Small intestine (tissue), 7 donors: ENCODE data around the gene TBL1XR1. TPM values are rescaled to one million over a fixed set of nuclear protein-coding genes. Genes with fewer than 3 reads are reported as not detected.

Experiments used
- DNase-seq, 2 donors: peaks; one replicate each; pipeline versions ENCODE4 v3.0.0 to v3.0.0-alpha.2; 2013
- FAIRE-seq: peaks from 2 replicates; lab custom pipeline; 2012; peaks lifted over from hg19 to GRCh38; lab: Jason Lieb, UNC
- H3K27ac ChIP-seq, 3 donors: one replicate each; pipeline ENCODE4 v1.5.1; 2013; ENCODE audit warnings: low read length in 2 of 3, mild to moderate bottlenecking in 2 of 3, control low read depth in 1 of 3, inconsistent platforms in 1 of 3, low read depth in 1 of 3, moderate library complexity in 1 of 3
- H3K27me3 ChIP-seq, 3 donors: one replicate each; pipeline ENCODE4 v1.6.1; 2013; ENCODE audit warnings: low read length in 3 of 3, inconsistent platforms in 1 of 3; ENCODE audit not compliant: control insufficient read depth in 3 of 3, insufficient read depth in 3 of 3
- H3K36me3 ChIP-seq, 3 donors: one replicate each; pipeline ENCODE4 v1.6.1; 2013; ENCODE audit warnings: low read length in 3 of 3, inconsistent platforms in 1 of 3, low read depth in 1 of 3, mild to moderate bottlenecking in 1 of 3, moderate library complexity in 1 of 3; ENCODE audit not compliant: control insufficient read depth in 3 of 3, insufficient read depth in 2 of 3
- H3K4me1 ChIP-seq, 3 donors: one replicate each; pipeline ENCODE4 v1.6.1; 2013; ENCODE audit warnings: low read length in 2 of 3, inconsistent platforms in 1 of 3, low read depth in 1 of 3, mild to moderate bottlenecking in 1 of 3, moderate library complexity in 1 of 3; ENCODE audit not compliant: control insufficient read depth in 3 of 3, insufficient read depth in 2 of 3
- H3K4me3 ChIP-seq, 3 donors: one replicate each; pipeline ENCODE4 v1.5.1; 2013; ENCODE audit warnings: low read length in 3 of 3, control low read depth in 1 of 3, inconsistent platforms in 1 of 3, low read depth in 1 of 3, mild to moderate bottlenecking in 1 of 3, moderate library complexity in 1 of 3
- H3K9me3 ChIP-seq, 2 donors: one replicate each; pipeline ENCODE4 v1.6.1; 2013; ENCODE audit warnings: low read depth in 1 of 2, low read length in 1 of 2; ENCODE audit not compliant: control insufficient read depth in 2 of 2, insufficient read depth in 1 of 2
- WGBS, 3 donors: extraction: QIAGEN DNeasy Blood & Tissue Kit; methylation state at CpG; one replicate each; pipeline ENCODE4 v1.1.7; 2013; 5-methylcytosine and 5-hydroxymethylcytosine counted together
- polyA plus RNA-seq, 4 donors: library from polyadenylated mRNA; stranded (reverse) in 3 of 4; unstranded in 1 of 4; fragments of 200-250 nt in 3 of 4; fragments of 120-200 nt in 1 of 4; gene quantifications; one replicate each; pipeline versions ENCODE4 v1.2.1 to v1.2.3, GENCODE V29; 2013
- donor health status: healthy with polysubstance abuse.
- donor health status: control.
- donor health status: control.
- donor health status: Bipolar disorder and iron deficiency.
- donor health status: healthy.

Gene TBL1XR1
- polyA plus RNA-seq, 4 donors: 13.8 to 74.8 (median 27.7) TPM

DNA sequence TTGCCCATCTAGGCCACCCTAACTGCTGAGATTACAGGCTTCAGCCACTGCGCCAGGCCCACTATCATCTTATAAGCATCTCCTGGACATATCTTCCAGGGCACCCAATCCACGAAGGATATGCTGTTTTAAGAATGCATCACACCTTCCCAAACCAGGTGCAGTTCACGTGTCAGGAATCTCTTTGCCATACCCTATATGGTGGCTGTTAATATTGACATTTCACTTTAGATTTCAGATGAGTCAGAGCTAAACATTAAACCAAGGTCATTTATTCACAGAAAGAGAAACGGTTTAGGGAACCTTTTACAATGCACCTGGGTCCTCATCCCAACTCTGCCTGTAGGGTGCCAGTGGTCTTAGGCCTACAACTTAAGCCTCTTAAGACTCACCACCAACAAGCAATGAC lies 85.7 kb downstream of the TBL1XR1 start:
- no peak for FAIRE-seq
- H3K36me3 ChIP-seq: peaks cover 0 to 10% (median 0%) of the 10 kb centered on the region in 3 donors
- H3K4me1 ChIP-seq: peaks cover 0 to 4% (median 1%) of the 10 kb centered on the region in 3 donors
- H3K4me3 ChIP-seq: no peak overlapping the region
- DNase-seq: peak; percentile 47 to 54
- H3K9me3 ChIP-seq: peaks cover 0 to 2% of the 10 kb centered on the region in 2 donors
- no peaks in the 10 kb centered on the region for H3K27me3 ChIP-seq
- WGBS, 3 donors: 32 to 63% (median 52%) methylated on average over 4 of the region's 4 CpGs
- H3K27ac ChIP-seq: peak overlapping the region in 1 of 3 donors; percentile 21

DNA sequence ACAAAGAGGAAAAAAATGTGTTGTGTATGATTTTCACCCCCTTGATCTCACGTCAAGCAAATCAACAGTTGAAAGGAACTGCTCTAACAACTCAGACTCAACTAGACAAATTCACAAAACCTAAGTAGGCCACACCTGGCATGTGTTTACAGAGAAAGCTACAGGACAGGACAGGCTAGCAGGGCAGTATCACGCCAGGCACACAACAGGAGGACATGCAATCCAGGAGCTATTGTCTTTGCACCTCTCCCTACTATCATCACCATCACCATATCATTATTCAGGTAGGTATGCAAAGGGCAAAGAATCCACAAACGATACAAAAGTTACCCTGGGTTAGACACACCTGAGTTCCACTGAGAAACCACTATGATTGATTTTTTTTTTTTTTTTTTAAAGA lies 86.4 kb downstream of the TBL1XR1 start:
- Histone ChIP-seq H3K27me3 (no peaks in the 10 kb centered on the region), H3K4me3 (no peak overlapping the region), H3K9me3 (peaks cover 0 to 2% of the 10 kb centered on the region in 2 donors), H3K4me1 (peaks cover 3 to 9% (median 6%) of the 10 kb centered on the region in 3 donors), H3K27ac (peak overlapping the region in 2 of 3 donors; percentile 20 to 25), H3K36me3 (peaks cover 0 to 10% (median 0%) of the 10 kb centered on the region in 3 donors)
- FAIRE-seq (no peak), DNase-seq (no peak)
- WGBS, 3 donors: 47 to 70% (median 68%) methylated on average over 3 of the region's 3 CpGs

DNA sequence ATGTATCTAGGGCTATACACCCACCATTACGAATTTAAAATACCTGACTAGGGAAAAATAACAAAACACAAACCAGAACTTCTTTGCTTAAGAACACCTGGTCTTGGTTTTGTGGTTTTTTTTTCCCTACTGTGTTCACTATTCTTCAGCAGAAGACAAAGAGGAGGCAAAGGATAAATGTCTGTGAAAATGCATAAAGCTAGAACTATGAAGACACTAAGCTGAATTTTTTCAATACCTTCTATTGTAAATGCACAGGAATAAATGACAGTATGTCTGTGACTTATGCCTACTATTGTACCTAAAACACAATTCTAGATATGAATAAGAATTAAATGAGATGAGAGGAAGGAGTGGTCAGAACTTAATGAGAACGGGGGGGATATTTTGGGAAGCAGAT lies 86.9 kb downstream of the TBL1XR1 start:
- H3K4me3 ChIP-seq: no peak overlapping the region
- H3K36me3 ChIP-seq: peaks cover 0 to 10% (median 0%) of the 10 kb centered on the region in 3 donors
- peaks cover 0 to 2% of the 10 kb centered on the region in 2 donors for H3K9me3 ChIP-seq
- no peak for FAIRE-seq
- WGBS, 3 donors: 60 to 79% (median 64%) methylated on average over 2 of the region's 2 CpGs
- H3K27me3 ChIP-seq: no peaks in the 10 kb centered on the region
- no peak for DNase-seq
- no peak overlapping the region for H3K27ac ChIP-seq
- peaks cover 3 to 10% (median 9%) of the 10 kb centered on the region in 3 donors for H3K4me1 ChIP-seq

DNA sequence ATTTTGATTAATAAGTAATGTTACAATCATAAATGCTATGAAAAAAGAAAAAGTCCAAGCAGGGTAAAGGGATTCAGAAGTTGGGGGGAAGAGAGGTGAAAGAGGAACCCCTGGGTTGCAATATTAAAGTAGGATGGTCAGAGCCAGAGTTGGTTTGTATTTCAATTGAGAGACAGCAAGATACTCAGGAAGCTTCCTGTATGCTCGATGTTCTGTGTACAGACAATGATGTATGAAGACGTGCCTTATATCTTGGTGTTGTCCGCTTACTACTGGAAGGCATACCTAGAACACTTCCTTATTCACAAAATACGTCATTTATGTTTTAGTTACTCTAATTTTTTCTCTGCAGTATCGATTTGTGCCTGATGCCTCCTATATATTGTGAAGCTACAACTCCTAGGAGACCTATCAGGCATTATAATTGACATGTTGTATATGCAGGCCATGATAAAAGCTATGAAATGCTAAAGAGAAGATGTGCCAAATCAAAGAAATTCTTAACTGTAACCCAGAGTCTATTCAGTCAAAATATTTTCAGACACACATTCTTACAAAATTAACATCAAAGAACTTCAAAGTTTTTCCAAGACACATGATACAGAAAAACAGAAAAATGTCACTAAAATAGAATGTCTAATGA lies 87.5 kb downstream of the TBL1XR1 start:
- DNase-seq (no peak), FAIRE-seq (no peak)
- H3K4me3 ChIP-seq: no peak overlapping the region
- 68 to 70% (median 69%) methylated on average over 5 of the region's 5 CpGs for WGBS, 3 donors
- peaks cover 0 to 10% (median 0%) of the 10 kb centered on the region in 3 donors for H3K36me3 ChIP-seq
- peaks cover 3 to 10% (median 9%) of the 10 kb centered on the region in 3 donors for H3K4me1 ChIP-seq
- H3K27ac ChIP-seq: no peak overlapping the region
- peaks cover 0 to 2% of the 10 kb centered on the region in 2 donors for H3K9me3 ChIP-seq
- H3K27me3 ChIP-seq: no peaks in the 10 kb centered on the region

DNA sequence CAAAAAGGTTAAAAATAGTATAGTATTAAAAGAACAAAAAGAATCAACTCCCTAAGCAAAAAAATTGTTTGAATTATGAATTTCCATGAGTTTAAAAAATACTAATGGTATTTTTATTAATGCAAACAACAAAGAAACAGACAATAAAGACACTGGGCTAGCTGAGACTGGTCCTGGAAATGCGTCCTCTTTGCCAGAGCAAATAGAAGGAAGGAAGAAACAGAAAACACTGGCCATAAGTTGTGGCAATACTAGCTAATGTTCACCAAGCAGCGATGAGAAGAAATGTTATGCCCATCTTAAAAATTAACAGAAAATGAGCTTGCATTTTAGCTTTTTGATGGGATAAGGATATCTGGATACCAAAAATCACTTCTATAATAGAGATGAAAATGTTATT lies 88.6 kb downstream of the TBL1XR1 start:
- Histone ChIP-seq H3K27ac (no peak overlapping the region), H3K4me1 (peaks cover 3 to 10% (median 9%) of the 10 kb centered on the region in 3 donors), H3K36me3 (peaks cover 0 to 8% (median 0%) of the 10 kb centered on the region in 3 donors), H3K9me3 (peaks cover 0 to 2% of the 10 kb centered on the region in 2 donors), H3K27me3 (no peaks in the 10 kb centered on the region), H3K4me3 (no peak overlapping the region)
- 73 to 86% (median 83%) methylated on average over 2 of the region's 2 CpGs for WGBS, 3 donors
- FAIRE-seq: no peak
- DNase-seq: no peak

DNA sequence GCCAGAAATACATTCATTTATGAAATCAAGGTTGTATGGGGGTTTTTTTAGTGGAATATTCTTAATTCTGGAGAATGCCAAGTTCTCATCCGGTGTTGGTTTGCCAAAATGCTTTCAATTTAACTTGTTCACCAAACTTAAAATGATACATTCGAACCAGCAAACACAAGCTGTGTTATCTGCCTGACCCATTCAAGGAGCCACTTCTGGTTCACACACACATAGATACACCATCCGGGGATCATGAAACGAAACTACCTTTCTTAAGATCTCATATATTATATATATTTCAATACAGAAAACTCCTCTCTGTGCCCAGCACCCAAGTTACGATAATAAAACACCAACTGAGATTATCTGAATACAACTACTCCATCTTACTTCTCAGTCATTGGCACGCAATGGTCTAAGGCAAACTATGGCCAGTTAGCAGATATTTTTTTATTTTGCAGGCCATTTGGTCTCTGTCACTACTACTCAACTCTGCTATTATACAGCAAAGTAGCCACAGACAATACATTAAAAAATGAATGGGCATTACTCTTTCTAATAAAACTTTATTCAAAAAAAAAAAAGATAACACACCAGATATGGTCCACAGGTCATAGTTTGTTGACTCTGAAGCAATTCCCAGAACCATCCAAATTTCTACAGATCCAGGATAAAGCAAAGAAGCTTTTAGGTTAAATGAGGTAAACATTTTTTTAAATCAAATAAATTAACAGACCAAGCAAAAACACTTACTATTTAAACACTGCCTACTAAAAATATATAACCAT lies 89.6 kb downstream of the TBL1XR1 start:
- FAIRE-seq: no peak
- no peaks in the 10 kb centered on the region for H3K27me3 ChIP-seq
- DNase-seq: no peak
- no peak overlapping the region for H3K4me3 ChIP-seq
- peaks cover 3 to 10% (median 9%) of the 10 kb centered on the region in 3 donors for H3K4me1 ChIP-seq
- peaks cover 0 to 5% (median 0%) of the 10 kb centered on the region in 3 donors for H3K36me3 ChIP-seq
- H3K9me3 ChIP-seq: peaks cover 0 to 2% of the 10 kb centered on the region in 2 donors
- WGBS, 3 donors: 92 to 94% (median 93%) methylated on average over 6 of the region's 6 CpGs
- no peak overlapping the region for H3K27ac ChIP-seq

DNA sequence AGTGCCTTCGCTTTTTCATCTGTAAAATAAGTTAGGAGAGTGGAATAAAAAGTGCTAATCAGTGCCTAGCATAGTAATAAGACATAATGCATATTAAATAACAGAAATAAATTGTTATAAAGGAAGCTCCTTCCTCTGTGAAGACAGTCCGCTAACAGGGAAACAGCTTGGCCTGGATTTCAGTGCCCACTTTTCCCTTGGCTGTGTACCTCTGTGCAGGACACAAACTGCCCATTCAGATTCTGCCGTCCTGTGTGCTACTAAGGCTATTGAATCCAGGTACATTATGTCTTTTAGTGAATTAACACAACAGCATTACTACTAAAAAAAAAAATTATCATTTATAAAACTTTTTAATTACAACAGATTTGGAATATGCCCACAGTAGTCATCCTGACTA lies 90.7 kb downstream of the TBL1XR1 start:
- DNase-seq (no peak), FAIRE-seq (no peak)
- peaks cover 0 to 2% of the 10 kb centered on the region in 2 donors for H3K9me3 ChIP-seq
- H3K4me3 ChIP-seq: no peak overlapping the region
- H3K4me1 ChIP-seq: peaks cover 3 to 10% (median 8%) of the 10 kb centered on the region in 3 donors
- no peaks in the 10 kb centered on the region for H3K27me3 ChIP-seq
- H3K36me3 ChIP-seq: peaks cover 0 to 5% (median 0%) of the 10 kb centered on the region in 3 donors
- 88 to 97% (median 89%) methylated on average over 3 of the region's 3 CpGs for WGBS, 3 donors
- no peak overlapping the region for H3K27ac ChIP-seq

DNA sequence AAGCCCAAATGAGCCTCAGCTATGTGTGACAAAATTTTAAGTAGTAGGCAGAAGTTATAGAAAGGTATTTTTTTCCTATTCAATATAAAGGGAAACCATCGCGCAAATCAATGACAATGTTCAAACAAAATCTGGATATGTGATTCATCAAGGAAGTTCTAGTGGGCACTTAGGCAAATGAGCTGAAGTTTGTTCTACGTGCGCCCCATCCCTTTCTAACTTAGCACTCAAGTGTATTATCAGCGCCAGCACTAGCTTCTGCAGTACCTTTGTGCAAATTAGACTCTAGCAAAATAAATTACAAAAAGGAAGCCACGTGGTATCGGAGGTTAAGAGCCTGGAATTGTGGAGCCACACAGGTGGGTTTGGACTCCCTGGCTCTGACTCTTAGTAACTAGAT lies 91.1 kb downstream of the TBL1XR1 start:
- Histone ChIP-seq H3K4me3 (no peak overlapping the region), H3K27me3 (no peaks in the 10 kb centered on the region), H3K4me1 (peaks cover 3 to 10% (median 8%) of the 10 kb centered on the region in 3 donors), H3K36me3 (peaks cover 0 to 2% (median 0%) of the 10 kb centered on the region in 3 donors), H3K9me3 (no peaks in the 10 kb centered on the region), H3K27ac (no peak overlapping the region)
- no peak for DNase-seq
- FAIRE-seq: no peak
- WGBS, 3 donors: 63 to 81% (median 75%) methylated on average over 7 of the region's 7 CpGs
